T-helper 9 cell (primary cell): ENCODE results near the gene PSMB11.

Source experiments
- DNase-seq: peaks from one replicate; pipeline ENCODE4 v3.0.0-alpha.2; 2020

The PSMB11 gene

GRCh38 chr14:23015618-23016017 is 26.4 kb upstream of the PSMB11 start:
- DNase-seq = no peak

GRCh38 chr14:23017091-23017490 is 24.9 kb upstream of the PSMB11 start:
- no peak for DNase-seq

- no peak for DNase-seq
Observed at GRCh38 chr14:23018107-23018506, 23.9 kb upstream of the PSMB11 start.

GRCh38 chr14:23020143-23021128 is 21.6 kb upstream of the PSMB11 start:
- DNase-seq = no peak

- DNase-seq = no peak
Observed at GRCh38 chr14:23021434-23021833, 20.6 kb upstream of the PSMB11 start.

GRCh38 chr14:23021889-23022442 is 20.0 kb upstream of the PSMB11 start:
- DNase-seq = no peak

GRCh38 chr14:23023022-23023794 is 18.8 kb upstream of the PSMB11 start:
- no peak for DNase-seq

- DNase-seq = no peak
Observed at GRCh38 chr14:23023795-23024152, 18.2 kb upstream of the PSMB11 start.

GRCh38 chr14:23024612-23025075 is 17.4 kb upstream of the PSMB11 start:
- DNase-seq = no peak

GRCh38 chr14:23025151-23025814 is 16.7 kb upstream of the PSMB11 start:
- DNase-seq = no peak

- no peak for DNase-seq
Observed at GRCh38 chr14:23028799-23029198, 13.2 kb upstream of the PSMB11 start.

GRCh38 chr14:23030936-23031335 is 11.1 kb upstream of the PSMB11 start:
- DNase-seq = no peak

- no peak for DNase-seq
Observed at GRCh38 chr14:23033251-23033727, 8.7 kb upstream of the PSMB11 start.

- no peak for DNase-seq
Observed at GRCh38 chr14:23033801-23034497, 8.1 kb upstream of the PSMB11 start.

- DNase-seq = peak; percentile 70
Observed at GRCh38 chr14:23034498-23035302, 7.3 kb upstream of the PSMB11 start, which contains the start of gene PSMB5. TSS of gene PSMB5 (minus strand) at chr14:23034900. CDS start at chr14:23034881, 19 bp downstream.

- no peak for DNase-seq
Observed at GRCh38 chr14:23035303-23036144, 6.5 kb upstream of the PSMB11 start.

- no peak for DNase-seq
Observed at GRCh38 chr14:23040100-23040499, 1.9 kb upstream of the PSMB11 start.

- no peak for DNase-seq
Observed at GRCh38 chr14:23041729-23042128, 283 bp upstream of the PSMB11 start.

GRCh38 chr14:23043145-23043544 is 1.1 kb downstream of the PSMB11 start:
- DNase-seq = no peak

GRCh38 chr14:23043754-23044153 is 1.7 kb downstream of the PSMB11 start:
- DNase-seq = no peak
